GM23248 (cell line): ENCODE data around the gene ZNF821. TPM values are rescaled to one million over a fixed set of nuclear protein-coding genes. Genes with fewer than 3 reads are reported as not detected.
A peak's percentile ranks its signal among the peaks of the same experiment; 100 is the strongest.

Experiments used
- DNase-seq: peaks from one replicate; pipeline ENCODE4 v3.0.0-alpha.2; 2015
- H2AFZ ChIP-seq: fragments of 200-600 bp; sonication (generic); 2 replicates; pipeline ENCODE4 v1.6.1; 2016; ENCODE audit warnings: antibody characterized with exemption
- H3F3A ChIP-seq: fragments of 200-600 bp; sonication (generic); 2 replicates; pipeline ENCODE4 v1.6.1; 2016; ENCODE audit warnings: mild to moderate bottlenecking, antibody characterized with exemption, mixed run types; ENCODE audit not compliant: insufficient read depth
- H3K27ac ChIP-seq: fragments of 200-600 bp; sonication (generic); 2 replicates; pipeline ENCODE4 v1.5.1; 2016; ENCODE audit warnings: mild to moderate bottlenecking
- H3K27me3 ChIP-seq: fragments of 200-600 bp; sonication (generic); replicated peaks from 2 replicates; pipeline ENCODE4 v1.6.1; 2016; ENCODE audit warnings: mild to moderate bottlenecking; ENCODE audit not compliant: insufficient read depth
- H3K36me3 ChIP-seq: fragments of 200-600 bp; sonication (generic); 2 replicates; pipeline ENCODE4 v1.6.1; 2016; ENCODE audit warnings: low read depth, mild to moderate bottlenecking
- H3K4me1 ChIP-seq: fragments of 200-600 bp; sonication (generic); 2 replicates; pipeline ENCODE4 v1.6.1; 2016; ENCODE audit warnings: mild to moderate bottlenecking; ENCODE audit not compliant: insufficient read depth
- H3K4me2 ChIP-seq: fragments of 200-600 bp; sonication (generic); one replicate; pipeline ENCODE4 v1.6.1; 2016; ENCODE audit warnings: mild to moderate bottlenecking; ENCODE audit not compliant: unreplicated experiment
- H3K4me3 ChIP-seq: fragments of 200-600 bp; sonication (generic); 2 replicates; pipeline ENCODE4 v1.5.1; 2016; ENCODE audit warnings: mild to moderate bottlenecking
- H3K79me2 ChIP-seq: fragments of 200-600 bp; sonication (generic); 2 replicates; pipeline ENCODE4 v1.6.1; 2016; ENCODE audit warnings: mild to moderate bottlenecking; ENCODE audit not compliant: insufficient read depth
- H3K9ac ChIP-seq: fragments of 200-600 bp; sonication (generic); 2 replicates; pipeline ENCODE4 v1.6.1; 2016; ENCODE audit warnings: mild to moderate bottlenecking
- H3K9me2 ChIP-seq: fragments of 200-600 bp; sonication (generic); 2 replicates; pipeline ENCODE4 v1.6.1; 2016; ENCODE audit warnings: mixed run types, mild to moderate bottlenecking, moderate library complexity; ENCODE audit not compliant: insufficient read depth
- H3K9me3 ChIP-seq: fragments of 200-600 bp; sonication (generic); one replicate; pipeline ENCODE4 v1.6.1; 2017; ENCODE audit warnings: low read depth
- H4K20me1 ChIP-seq: fragments of 200-600 bp; sonication (generic); 2 replicates; pipeline ENCODE4 v1.6.0; 2016; ENCODE audit not compliant: insufficient read depth
- EZH2 ChIP-seq: fragments of 200-600 bp; sonication (generic); IDR thresholded peaks from 2 replicates; pipeline ENCODE4 v1.6.1; 2018; ENCODE audit warnings: antibody characterized with exemption, mild to moderate bottlenecking; ENCODE audit not compliant: insufficient read depth, poor library complexity, severe bottlenecking
- EZH2phosphoT487 ChIP-seq: fragments of 200-600 bp; sonication (generic); IDR thresholded peaks from 2 replicates; pipeline ENCODE4 v1.6.1; 2018; ENCODE audit warnings: antibody characterized with exemption, moderate library complexity, mild to moderate bottlenecking, low read depth; ENCODE audit not compliant: insufficient read depth
- WGBS, 2 experiments: methylation state at CpG; one replicate each; pipeline ENCODE4 v1.1.6; 2015 to 2017; ENCODE audit warnings: low lambda C conversion rate in 2 of 2, low coverage in 1 of 2; ENCODE audit errors: missing lambda C conversion rate in 2 of 2; 5-methylcytosine and 5-hydroxymethylcytosine counted together
- in situ Hi-C: fragments of 300-500 bp; cut with MboI; formaldehyde crosslinking; loops from 2 replicates; pipeline ENCODE4 v1.15.0; 2020
- polyA plus RNA-seq: library from polyadenylated mRNA; unstranded; fragments of >200 nt; fragmentation: Nextera tagmentation; extraction: Ambion mirVana; gene quantifications from 2 replicates; pipeline ENCODE4 v1.2.1, GENCODE V29; 2016
- total RNA-seq: library from RNA; depleted of rRNA; stranded (reverse); fragments of >200 nt; shearing (Covaris generic); gene quantifications from 2 replicates; pipeline ENCODE4 v1.2.3, GENCODE V29; 2014

ZNF821 gene
- total and polyA plus RNA-seq, 2 experiments from 2014 or later, result 6.3 to 21.4 TPM

GRCh38 chr16:71902656-71903365 lies 18.8 kb upstream of the ZNF821 start:
- DNase-seq, result no peak
- peaks cover 14% of the 10 kb centered on the region for H3F3A ChIP-seq
- H3K4me2 ChIP-seq, result no peak overlapping the region
- in situ Hi-C loops, result no loop called here
- no peaks in the 10 kb centered on the region for H3K9me3 ChIP-seq
- H3K36me3 ChIP-seq, result no peaks in the 10 kb centered on the region
- H3K4me1 ChIP-seq, result 0 out of 2 replicates have a peak, but pooled peaks cover 9% of the 10 kb centered on the region
- H3K9me2 ChIP-seq, result no peaks in the 10 kb centered on the region
- WGBS, 2 experiments, result 89 to 90% methylated on average over 5 of the region's 5 CpGs
- H3K79me2 ChIP-seq, result peaks cover 100% of the 10 kb centered on the region
- H4K20me1 ChIP-seq, result peaks cover 55% of the 10 kb centered on the region; the same call in 1 of the 2 replicates
- H3K9ac ChIP-seq, result no peak overlapping the region
- no peaks in the 10 kb centered on the region for H3K27me3 ChIP-seq
- H3K27ac ChIP-seq, result no peak overlapping the region
- H3K4me3 ChIP-seq, result no peak overlapping the region
- no peak overlapping the region for H2AFZ ChIP-seq
- TF ChIP-seq EZH2, result no peak
- no peak for TF ChIP-seq EZH2phosphoT487

DNA sequence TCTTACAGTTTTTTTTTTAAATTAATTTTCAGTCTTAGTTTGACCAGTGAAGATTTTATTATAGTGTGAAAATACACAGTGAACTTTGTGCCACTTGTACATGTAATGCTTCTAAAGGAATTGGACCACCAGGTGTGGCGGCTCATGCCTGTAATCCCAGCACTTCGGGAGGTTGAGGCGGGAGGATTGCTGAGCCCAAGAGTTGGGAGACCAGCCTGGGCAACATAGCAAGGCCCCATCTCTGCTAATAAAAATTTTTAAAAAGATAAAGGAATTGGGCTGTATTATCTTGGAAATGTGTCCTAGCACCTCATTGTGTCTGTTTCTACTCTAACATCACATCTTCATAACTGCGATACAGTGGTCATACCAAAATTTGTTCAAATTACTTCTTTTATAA lies 15.2 kb upstream of the ZNF821 start:
- Histone ChIP-seq H3K4me1 (peaks cover 17% of the 10 kb centered on the region; the same call in 1 of the 2 replicates), H3K9me3 (no peaks in the 10 kb centered on the region), H4K20me1 (peaks cover 36% of the 10 kb centered on the region; the same call in 1 of the 2 replicates), H3K4me3 (no peak overlapping the region), H3F3A (peaks cover 14% of the 10 kb centered on the region), H3K9ac (no peak overlapping the region), H3K27ac (no peak overlapping the region), H3K4me2 (no peak overlapping the region), H2AFZ (no peak overlapping the region), H3K9me2 (no peaks in the 10 kb centered on the region), H3K36me3 (no peaks in the 10 kb centered on the region), H3K27me3 (no peaks in the 10 kb centered on the region), H3K79me2 (peaks cover 88% of the 10 kb centered on the region)
- no peak for DNase-seq
- TF ChIP-seq EZH2phosphoT487 (no peak), EZH2 (no peak)
- WGBS, 2 experiments, result 93 to 99% methylated on average over 4 of the region's 4 CpGs
- in situ Hi-C loops, result no loop called here

DNA sequence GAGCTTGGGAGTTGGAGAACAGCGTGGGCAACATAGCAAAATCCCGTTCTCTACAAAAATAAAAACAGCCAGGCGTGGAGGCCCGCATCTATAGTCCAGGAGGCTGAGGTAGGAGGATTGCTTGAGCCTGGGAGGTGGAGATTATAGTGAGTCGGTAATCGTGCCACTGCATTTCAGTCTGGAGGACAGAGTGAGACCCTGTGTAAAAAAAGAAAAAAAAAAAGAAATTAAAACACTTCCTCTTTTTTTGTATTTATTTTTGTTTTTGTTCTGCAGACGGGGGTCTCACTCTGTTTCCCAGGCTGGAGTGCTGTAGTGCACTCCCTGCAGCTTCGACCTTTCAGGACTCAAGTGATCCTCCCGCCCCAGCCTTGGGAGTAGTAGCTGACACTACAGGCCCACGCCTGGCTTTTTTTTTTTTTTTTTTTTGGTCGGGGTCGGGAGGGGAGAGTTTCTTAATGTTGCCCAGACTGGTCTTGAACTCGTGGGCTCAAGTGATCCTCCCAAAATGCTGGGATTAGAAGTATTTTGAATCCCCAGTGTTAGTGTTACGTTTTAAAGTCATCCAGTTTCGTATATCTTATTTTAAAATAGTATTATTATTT lies 12.9 kb upstream of the ZNF821 start:
- peak overlapping the region; percentile 90 for H3K4me3 ChIP-seq
- peaks cover 19% of the 10 kb centered on the region for H3F3A ChIP-seq
- H3K9ac ChIP-seq, result peak overlapping the region; percentile 98
- no peaks in the 10 kb centered on the region for H3K27me3 ChIP-seq
- peak overlapping the region; percentile 91; the same call in 1 of the 2 replicates for H3K27ac ChIP-seq
- 47 to 52% methylated on average over 15 of the region's 15 CpGs for WGBS, 2 experiments
- H3K4me1 ChIP-seq, result peaks cover 15% of the 10 kb centered on the region; the same call in 1 of the 2 replicates
- H4K20me1 ChIP-seq, result peaks cover 18% of the 10 kb centered on the region; the same call in 1 of the 2 replicates
- H3K79me2 ChIP-seq, result peaks cover 65% of the 10 kb centered on the region
- TF ChIP-seq EZH2phosphoT487 (no peak), EZH2 (no peak)
- H3K9me2 ChIP-seq, result no peaks in the 10 kb centered on the region
- H2AFZ ChIP-seq, result no peak overlapping the region
- H3K4me2 ChIP-seq, result peak overlapping the region; percentile 96
- no peaks in the 10 kb centered on the region for H3K36me3 ChIP-seq
- in situ Hi-C loops, result no loop called here
- no peaks in the 10 kb centered on the region for H3K9me3 ChIP-seq
- DNase-seq, result peak; percentile 6

- no peak for TF ChIP-seq EZH2
- TF ChIP-seq EZH2phosphoT487, result no peak
- H3K27ac ChIP-seq, result peak overlapping the region; percentile 91
- 0 to 1% methylated on average over 44 of the region's 44 CpGs for WGBS, 2 experiments
- peaks cover 8% of the 10 kb centered on the region; the same call in 1 of the 2 replicates for H4K20me1 ChIP-seq
- no peaks in the 10 kb centered on the region for H3K9me2 ChIP-seq
- peak overlapping the region; percentile 96 for H3K4me2 ChIP-seq
- peaks cover 13% of the 10 kb centered on the region for H3F3A ChIP-seq
- in situ Hi-C loops, result no loop called here
- no peaks in the 10 kb centered on the region for H3K27me3 ChIP-seq
- peak overlapping the region; percentile 90 for H3K4me3 ChIP-seq
- peaks cover 8% of the 10 kb centered on the region; the same call in 1 of the 2 replicates for H3K4me1 ChIP-seq
- H3K9me3 ChIP-seq, result no peaks in the 10 kb centered on the region
- peak; percentile 68 for DNase-seq
- no peaks in the 10 kb centered on the region for H3K36me3 ChIP-seq
- H2AFZ ChIP-seq, result peak overlapping the region; percentile 69
- peaks cover 54% of the 10 kb centered on the region for H3K79me2 ChIP-seq
- peak overlapping the region; percentile 98 for H3K9ac ChIP-seq
Observed at GRCh38 chr16:71895679-71896365, 11.8 kb upstream of the ZNF821 start.
